ENCODE measurements around the gene MIF.
A peak's percentile ranks its signal among the peaks of the same experiment; 100 is the strongest.
"Not testable (repeated sequence)": the region's sequence is repeated elsewhere in the genome, so short reads cannot be mapped to it uniquely, and the experiment has no call there.

MIF gene

DNA sequence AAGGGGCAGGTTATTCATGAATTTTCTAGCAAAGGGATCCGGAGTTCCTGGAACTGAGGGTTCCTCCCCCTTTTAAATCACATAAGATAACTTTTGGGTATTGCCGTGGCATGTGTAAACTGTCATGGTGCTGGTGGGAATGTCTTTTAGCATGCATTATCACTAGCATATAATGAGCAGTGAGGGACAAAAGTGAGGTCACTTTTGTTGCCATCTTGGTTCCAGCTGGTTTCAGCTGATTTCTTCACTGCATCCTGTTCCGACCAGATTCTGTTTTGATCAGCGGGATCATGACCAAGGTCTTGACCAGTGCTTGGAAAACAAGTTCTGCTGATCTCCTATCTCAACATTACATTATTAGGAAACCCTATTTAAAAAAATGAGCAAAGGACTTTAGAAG, 7.4 kb downstream of the MIF start:
- intact Hi-C loops (cut with DNase I; ENCODE audit: low total_unique reads), result no loop called here
- no peaks in the 10 kb centered on the region for H3K27me3 ChIP-seq
- DNase-seq, result no peak
- TF ChIP-seq, protein P1, sequence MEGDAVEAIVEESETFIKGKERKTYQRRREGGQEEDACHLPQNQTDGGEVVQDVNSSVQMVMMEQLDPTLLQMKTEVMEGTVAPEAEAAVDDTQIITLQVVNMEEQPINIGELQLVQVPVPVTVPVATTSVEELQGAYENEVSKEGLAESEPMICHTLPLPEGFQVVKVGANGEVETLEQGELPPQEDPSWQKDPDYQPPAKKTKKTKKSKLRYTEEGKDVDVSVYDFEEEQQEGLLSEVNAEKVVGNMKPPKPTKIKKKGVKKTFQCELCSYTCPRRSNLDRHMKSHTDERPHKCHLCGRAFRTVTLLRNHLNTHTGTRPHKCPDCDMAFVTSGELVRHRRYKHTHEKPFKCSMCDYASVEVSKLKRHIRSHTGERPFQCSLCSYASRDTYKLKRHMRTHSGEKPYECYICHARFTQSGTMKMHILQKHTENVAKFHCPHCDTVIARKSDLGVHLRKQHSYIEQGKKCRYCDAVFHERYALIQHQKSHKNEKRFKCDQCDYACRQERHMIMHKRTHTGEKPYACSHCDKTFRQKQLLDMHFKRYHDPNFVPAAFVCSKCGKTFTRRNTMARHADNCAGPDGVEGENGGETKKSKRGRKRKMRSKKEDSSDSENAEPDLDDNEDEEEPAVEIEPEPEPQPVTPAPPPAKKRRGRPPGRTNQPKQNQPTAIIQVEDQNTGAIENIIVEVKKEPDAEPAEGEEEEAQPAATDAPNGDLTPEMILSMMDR (IDR thresholded peaks at IDR 0.05), result no peak
- H3K36me3 ChIP-seq, result peaks cover 0 to 14% (median 13%) of the 10 kb centered on the region in 3 donors
- H3K4me1 ChIP-seq, result peaks cover 0 to 5% (median 0%) of the 10 kb centered on the region in 4 donors
- no peaks in the 10 kb centered on the region for H3K9me3 ChIP-seq
- H3K4me3 ChIP-seq, result no peak overlapping the region
- H3K27ac ChIP-seq, result no peak overlapping the region

DNA sequence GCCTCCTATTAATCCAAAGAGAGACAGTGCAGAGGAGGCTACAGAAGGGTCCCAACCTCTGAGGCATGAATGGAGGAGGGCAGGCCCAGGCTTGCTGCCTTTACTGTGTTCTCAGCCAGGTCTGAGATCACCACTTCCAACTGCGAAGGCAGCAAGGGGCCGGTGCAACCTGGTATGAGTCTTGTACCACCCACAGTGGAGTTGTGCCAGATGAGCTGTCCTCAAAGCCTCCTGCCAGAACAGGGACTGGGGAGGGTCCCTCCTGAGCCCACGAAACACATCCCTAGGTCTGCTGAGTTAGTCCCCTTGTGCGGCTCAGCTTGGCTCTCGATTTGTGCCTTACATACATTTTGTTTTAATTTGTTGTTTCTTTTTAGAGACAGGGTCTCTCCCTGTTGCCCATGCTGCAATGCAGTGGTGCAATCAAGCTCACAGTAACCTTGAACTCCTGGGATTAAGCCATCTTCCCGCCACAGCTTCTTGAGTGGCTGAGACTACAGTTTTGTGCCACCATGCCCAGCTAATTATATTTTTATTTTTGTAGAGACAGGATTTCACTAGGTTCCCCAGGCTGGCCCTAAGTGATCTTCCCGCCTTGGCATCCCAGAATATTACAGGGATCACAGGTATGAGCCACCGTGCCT, 9.3 kb downstream of the MIF start:
- Histone ChIP-seq H3K4me3 (no peak overlapping the region), H3K27ac (no peak overlapping the region), H3K36me3 (no peaks in the 10 kb centered on the region), H3K27me3 (no peaks in the 10 kb centered on the region), H3K9me3 (no peaks in the 10 kb centered on the region), H3K4me1 (no peaks in the 10 kb centered on the region)
- intact Hi-C loops (cut with DNase I; ENCODE audit: low total_unique reads), result no loop called here
- TF ChIP-seq, protein P1 (IDR thresholded peaks at IDR 0.05), result no peak
- peak in 1 of 2 donors; percentile 42 for DNase-seq

DNA sequence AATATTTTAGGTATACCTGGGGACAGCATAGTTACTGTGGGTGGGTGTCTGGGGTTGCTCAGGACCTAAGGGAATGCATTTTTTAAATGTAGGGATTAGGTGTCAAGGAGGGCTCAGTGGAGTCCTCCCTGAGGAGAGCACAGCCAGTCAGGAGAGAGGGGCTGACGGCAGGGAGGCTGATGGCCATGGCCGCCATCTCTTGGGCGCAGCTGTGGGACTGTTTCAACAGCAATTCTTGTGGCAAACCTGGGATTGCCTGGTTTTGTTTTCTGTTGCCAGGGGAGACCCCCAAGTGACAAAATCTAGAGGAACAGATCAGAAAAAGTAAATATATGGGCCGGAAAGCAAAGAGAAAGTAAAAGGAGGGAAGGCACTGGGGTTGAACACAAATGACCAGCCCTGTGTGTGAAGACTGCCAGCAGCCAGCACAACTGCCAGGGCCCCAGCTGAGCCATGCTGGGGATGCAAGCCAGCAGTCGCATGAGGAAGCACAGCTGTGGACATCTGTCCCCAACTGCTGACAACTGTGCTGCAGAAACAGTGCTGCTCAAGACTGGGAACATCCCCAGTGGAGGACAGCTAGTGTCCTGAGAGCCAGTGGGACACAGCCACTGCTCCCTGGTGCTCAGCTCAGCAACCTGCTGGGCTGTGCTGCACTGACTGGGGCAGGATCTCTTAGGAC, 10.5 kb downstream of the MIF start:
- H3K27ac ChIP-seq, result no peak overlapping the region
- H3K9me3 ChIP-seq, result no peaks in the 10 kb centered on the region
- peak in 1 of 2 donors; percentile 38 for DNase-seq
- intact Hi-C loops (cut with DNase I; ENCODE audit: low total_unique reads), result no loop called here
- no peaks in the 10 kb centered on the region for H3K27me3 ChIP-seq
- no peaks in the 10 kb centered on the region for H3K36me3 ChIP-seq
- no peaks in the 10 kb centered on the region for H3K4me1 ChIP-seq
- TF ChIP-seq, protein P1 (IDR thresholded peaks at IDR 0.05), result no peak
- no peak overlapping the region for H3K4me3 ChIP-seq

DNA sequence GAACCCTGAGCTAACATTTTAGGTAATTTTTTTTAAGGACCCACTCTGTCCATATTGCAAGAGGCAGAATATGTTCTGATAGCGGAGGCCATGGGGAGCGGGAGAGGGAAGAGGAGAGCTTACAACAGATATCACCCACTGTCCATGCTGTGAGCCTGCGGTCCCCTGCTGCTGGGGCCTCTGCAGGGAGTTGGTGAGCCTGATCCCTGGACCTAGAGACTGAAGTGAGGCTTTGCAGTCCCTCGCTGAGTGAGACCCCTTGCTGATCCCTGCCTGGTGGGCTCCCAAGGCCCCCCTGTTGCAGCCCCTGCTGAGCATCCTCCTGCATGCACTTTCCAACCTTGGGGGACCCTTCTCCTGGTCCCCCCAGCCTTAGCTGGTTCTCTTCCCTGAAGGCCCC, 12.5 kb downstream of the MIF start:
- no peaks in the 10 kb centered on the region for H3K9me3 ChIP-seq
- no peaks in the 10 kb centered on the region for H3K4me1 ChIP-seq
- no peaks in the 10 kb centered on the region for H3K36me3 ChIP-seq
- H3K27me3 ChIP-seq, result no peaks in the 10 kb centered on the region
- DNase-seq, result no peak
- intact Hi-C loops (cut with DNase I; ENCODE audit: low total_unique reads), result no loop called here
- TF ChIP-seq, protein P1 (IDR thresholded peaks at IDR 0.05), result no peak
- no peak overlapping the region for H3K27ac ChIP-seq
- no peak overlapping the region for H3K4me3 ChIP-seq

DNA sequence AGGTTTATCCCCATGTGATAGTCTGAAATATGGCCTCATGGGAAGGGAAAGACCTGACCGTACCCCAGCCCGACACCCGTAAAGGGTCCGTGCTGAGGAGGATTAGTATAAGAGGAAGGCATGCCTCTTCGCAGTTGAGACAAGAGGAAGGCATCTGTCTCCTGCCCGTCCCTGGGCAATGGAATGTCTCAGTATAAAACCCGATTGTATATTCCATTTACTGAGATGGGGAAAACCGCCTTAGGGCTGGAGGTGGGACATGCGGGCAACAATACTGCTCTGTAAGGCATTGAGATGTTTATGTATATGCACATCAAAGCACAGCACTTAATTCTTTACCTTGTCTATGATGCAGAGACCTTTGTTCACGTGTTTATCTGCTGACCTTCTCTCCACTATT, 13.2 kb downstream of the MIF start:
- H3K4me1 ChIP-seq; DNase-seq; H3K9me3 ChIP-seq; H3K36me3 ChIP-seq; H3K4me3 ChIP-seq; H3K27ac ChIP-seq; intact Hi-C loops (cut with DNase I; ENCODE audit: low total_unique reads); H3K27me3 ChIP-seq: not testable (repeated sequence)

DNA sequence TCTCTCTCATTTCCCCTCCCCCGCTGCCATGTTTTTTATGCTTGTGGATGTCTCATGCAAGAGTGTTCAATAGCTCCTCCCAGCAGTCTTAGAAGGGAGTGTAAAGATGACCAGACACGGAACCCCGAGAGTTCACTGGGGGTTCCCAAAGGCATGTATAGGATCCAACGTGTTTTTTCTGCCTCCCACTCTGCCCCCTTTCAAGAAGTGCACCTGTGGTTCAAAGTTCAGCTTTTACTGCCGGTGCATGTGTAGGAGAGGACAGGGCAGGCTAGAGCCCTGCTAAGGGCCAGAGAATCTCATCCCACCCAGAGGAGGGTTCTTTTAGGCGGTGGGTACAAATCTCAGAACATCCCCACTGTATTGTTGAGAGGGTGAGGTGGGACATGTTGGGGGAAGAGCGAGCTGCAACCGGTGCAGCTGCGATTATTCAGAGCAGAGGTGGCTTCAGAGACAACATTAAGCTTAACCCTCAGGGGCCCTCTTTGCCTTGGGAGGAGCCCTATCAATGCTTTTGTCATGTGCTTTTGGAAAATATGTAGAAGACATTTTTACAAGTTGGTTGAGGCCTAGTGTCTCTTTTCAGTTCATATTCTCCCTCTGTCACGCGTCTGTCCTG, 14.5 kb downstream of the MIF start:
- Histone ChIP-seq H3K27ac (no peak overlapping the region), H3K27me3 (no peaks in the 10 kb centered on the region), H3K4me3 (no peak overlapping the region), H3K4me1 (peaks cover 0 to 7% (median 3%) of the 10 kb centered on the region in 4 donors), H3K9me3 (no peaks in the 10 kb centered on the region), H3K36me3 (no peaks in the 10 kb centered on the region)
- intact Hi-C loops (cut with DNase I; ENCODE audit: low total_unique reads), result no loop called here
- TF ChIP-seq, protein P1 (IDR thresholded peaks at IDR 0.05), result no peak
- DNase-seq, result peak in 1 of 2 donors; percentile 39
